COR-L47 (cell line): Measurements from ENCODE around the gene KLHL6.
A peak's percentile ranks its signal among the peaks of the same experiment; 100 is the strongest.
"Not testable (repeated sequence)": the region's sequence is repeated elsewhere in the genome, so short reads cannot be mapped to it uniquely, and the experiment has no call there.

ENCODE experiments used
- DNase-seq: peaks from one replicate; lab custom pipeline; 2025; lab: John Stamatoyannopoulos, UW

Gene KLHL6

GRCh38 chr3:183555541-183556081 is at the start of gene KLHL6:
Gene KLHL6 (minus strand): TSS chr3:183555706. CDS start chr3:183555653, 53 bp downstream.
- no peak for DNase-seq

GRCh38 chr3:183597959-183598358 is 42.5 kb upstream of the KLHL6 start:
- no peak for DNase-seq

GRCh38 chr3:183594636-183595035 is 39.1 kb upstream of the KLHL6 start:
- DNase-seq = no peak

- DNase-seq = no peak
Measured at GRCh38 chr3:183592821-183593220, 37.3 kb upstream of the KLHL6 start.

GRCh38 chr3:183591881-183592521 is 36.5 kb upstream of the KLHL6 start:
- no peak for DNase-seq

GRCh38 chr3:183590442-183590841 is 34.9 kb upstream of the KLHL6 start:
- DNase-seq = no peak

- no peak for DNase-seq
Measured at GRCh38 chr3:183587336-183587735, 31.8 kb upstream of the KLHL6 start.

GRCh38 chr3:183586477-183586876 is 31.0 kb upstream of the KLHL6 start:
- DNase-seq = no peak

- DNase-seq = no peak
Measured at GRCh38 chr3:183584914-183585280, 29.4 kb upstream of the KLHL6 start.

- no peak for DNase-seq
Measured at GRCh38 chr3:183584246-183584913, 28.9 kb upstream of the KLHL6 start.

GRCh38 chr3:183583331-183584245 is 28.1 kb upstream of the KLHL6 start:
- DNase-seq = no peak

- DNase-seq = no peak
Measured at GRCh38 chr3:183582161-183582560, 26.7 kb upstream of the KLHL6 start.

- no peak for DNase-seq
Measured at GRCh38 chr3:183581496-183582155, 26.1 kb upstream of the KLHL6 start.

GRCh38 chr3:183579967-183580900 is 24.7 kb upstream of the KLHL6 start:
- DNase-seq = no peak

GRCh38 chr3:183578179-183578578 is 22.7 kb upstream of the KLHL6 start:
- no peak for DNase-seq

- peak; percentile 51 for DNase-seq
Measured at GRCh38 chr3:183577346-183577745, 21.8 kb upstream of the KLHL6 start.

- peak; percentile 92 for DNase-seq
Measured at GRCh38 chr3:183576487-183577107, 21.1 kb upstream of the KLHL6 start.

GRCh38 chr3:183572935-183573334 is 17.4 kb upstream of the KLHL6 start:
- no peak for DNase-seq

GRCh38 chr3:183570191-183570590 is 14.7 kb upstream of the KLHL6 start:
- DNase-seq = not testable (repeated sequence)

- no peak for DNase-seq
Measured at GRCh38 chr3:183566880-183567279, 11.4 kb upstream of the KLHL6 start.
